NT2/D1 (cell line): Measurements from ENCODE around the gene TAF8.

ENCODE experiments used
- SUZ12 ChIP-seq: IDR thresholded peaks from 2 replicates; pipeline ENCODE4 v1.6.1; 2011; ENCODE audit not compliant: insufficient read length, insufficient read depth; ENCODE audit errors: extremely low read depth
- YY1 ChIP-seq: IDR thresholded peaks from 2 replicates; pipeline ENCODE4 v1.6.1; 2011; ENCODE audit not compliant: insufficient read length, insufficient read depth
- ZNF274 ChIP-seq: IDR thresholded peaks from 2 replicates; pipeline ENCODE4 v1.6.1; 2011; ENCODE audit warnings: mild to moderate bottlenecking, low read depth, low read length

GRCh38 chr6:42090819-42091717 lies 40.7 kb downstream of the TAF8 start:
- TF ChIP-seq ZNF274, result no peak
- no peak for TF ChIP-seq SUZ12
- no peak for TF ChIP-seq YY1
